ENCODE measurements around the gene CADM1. TPM values are rescaled to one million over a fixed set of nuclear protein-coding genes. Genes with fewer than 3 reads are reported as not detected.

The CADM1 gene
- total RNA-seq, 1 donor from 2014 or later = 58.0 TPM

DNA sequence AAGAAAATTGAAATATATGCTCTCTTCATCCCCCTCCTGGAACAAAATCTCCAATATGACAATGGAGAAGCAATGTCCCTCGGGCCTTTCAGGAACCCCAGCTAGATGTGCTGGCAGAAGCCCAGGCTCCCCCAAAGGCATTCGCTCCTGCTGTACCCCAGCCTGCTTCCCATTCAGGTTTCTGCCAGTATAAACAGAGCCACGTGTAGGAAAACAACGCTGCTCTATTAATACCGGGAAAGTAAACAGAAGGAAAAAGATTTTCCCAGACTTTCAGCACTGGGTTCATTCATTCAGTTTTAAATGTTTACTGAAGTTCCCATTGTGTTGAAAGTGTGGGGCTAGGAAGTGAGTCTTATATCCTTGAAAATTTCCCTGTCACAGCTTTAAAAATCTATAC, 147.1 kb downstream of the CADM1 start:
- DNase-seq (ENCODE audit: low spot score) = no peak

DNA sequence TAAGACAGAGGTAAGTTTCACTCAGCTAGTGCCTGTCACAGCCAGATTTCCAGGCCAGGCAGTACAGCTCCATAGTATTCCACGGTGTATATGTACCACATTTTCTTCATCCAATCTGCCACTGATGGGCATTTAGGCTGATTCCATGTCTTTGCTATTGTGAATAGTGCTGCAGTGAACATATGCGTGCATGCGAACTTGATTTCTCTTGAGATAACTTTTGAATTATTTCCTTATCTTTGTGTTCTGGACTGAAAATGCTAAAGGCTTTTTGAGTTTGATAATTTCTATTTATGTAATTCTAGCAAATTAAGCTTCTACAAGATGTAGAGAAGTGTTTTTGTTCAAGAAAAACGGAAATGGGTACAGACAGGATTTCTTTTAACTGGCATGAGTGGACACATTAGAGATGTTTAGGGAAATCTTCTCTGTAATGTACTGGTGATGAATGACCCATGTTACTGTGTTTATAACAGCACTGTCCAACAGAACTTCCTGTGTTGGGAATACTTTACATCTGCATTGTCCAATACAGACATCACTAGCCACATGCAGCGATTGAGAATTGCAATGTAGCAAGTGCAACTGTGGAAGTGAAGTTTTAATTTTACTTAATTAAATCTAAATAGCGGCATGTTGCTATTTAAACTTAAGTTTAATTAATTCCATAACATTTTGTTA, 151.3 kb downstream of the CADM1 start:
- DNase-seq (ENCODE audit: low spot score) = no peak

- DNase-seq (ENCODE audit: low spot score) = no peak
Measured at GRCh38 chr11:115349335-115350017, 154.7 kb downstream of the CADM1 start.

DNA sequence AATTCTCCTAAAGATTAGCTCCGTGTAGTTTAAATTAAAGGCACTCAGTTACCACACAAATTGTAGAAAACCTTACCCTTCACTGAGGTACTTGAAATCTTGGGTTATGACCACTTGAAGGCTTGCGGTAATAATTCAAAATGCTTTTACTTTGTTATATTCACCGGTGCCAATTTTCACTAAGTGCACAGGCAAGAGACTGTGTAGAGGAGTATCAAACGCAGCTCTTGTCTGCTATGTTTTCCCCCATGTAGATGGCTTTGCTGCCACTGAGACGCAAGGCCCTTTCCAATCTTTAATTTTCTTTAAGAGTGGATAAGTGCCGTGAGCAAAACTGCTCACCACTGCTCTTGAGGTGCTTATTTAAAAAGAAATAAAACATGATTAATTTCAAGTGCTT, 155.8 kb downstream of the CADM1 start:
- no peak for DNase-seq (ENCODE audit: low spot score)

GRCh38 chr11:115347106-115347505, 157.1 kb downstream of the CADM1 start:
- no peak for DNase-seq (ENCODE audit: low spot score)

- DNase-seq (ENCODE audit: low spot score) = no peak
Measured at GRCh38 chr11:115345840-115346239, 158.4 kb downstream of the CADM1 start.

DNA sequence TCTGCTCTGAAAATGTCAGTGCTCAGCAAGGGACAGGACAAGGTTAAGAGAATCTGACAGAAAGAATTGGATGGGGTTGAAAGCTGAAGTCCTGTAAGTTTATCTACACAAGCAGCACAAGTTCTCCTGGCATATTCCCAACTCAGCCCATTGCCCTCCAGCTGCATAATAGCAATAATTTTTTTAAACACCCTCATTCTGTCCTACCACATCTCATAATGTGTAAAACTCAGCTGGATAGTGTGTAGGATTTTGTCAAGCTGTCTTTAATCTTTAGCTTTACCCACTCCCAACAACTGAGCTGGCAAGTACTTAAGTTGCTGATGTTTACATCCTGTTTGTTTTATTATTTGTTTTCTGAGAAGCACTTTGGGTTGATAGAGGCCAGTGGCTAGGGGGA, 158.9 kb downstream of the CADM1 start:
- no peak for DNase-seq (ENCODE audit: low spot score)

- no peak for DNase-seq (ENCODE audit: low spot score)
Measured at GRCh38 chr11:115344846-115345245, 159.4 kb downstream of the CADM1 start.

GRCh38 chr11:115342142-115342541, 162.1 kb downstream of the CADM1 start:
- no peak for DNase-seq (ENCODE audit: low spot score)

DNA sequence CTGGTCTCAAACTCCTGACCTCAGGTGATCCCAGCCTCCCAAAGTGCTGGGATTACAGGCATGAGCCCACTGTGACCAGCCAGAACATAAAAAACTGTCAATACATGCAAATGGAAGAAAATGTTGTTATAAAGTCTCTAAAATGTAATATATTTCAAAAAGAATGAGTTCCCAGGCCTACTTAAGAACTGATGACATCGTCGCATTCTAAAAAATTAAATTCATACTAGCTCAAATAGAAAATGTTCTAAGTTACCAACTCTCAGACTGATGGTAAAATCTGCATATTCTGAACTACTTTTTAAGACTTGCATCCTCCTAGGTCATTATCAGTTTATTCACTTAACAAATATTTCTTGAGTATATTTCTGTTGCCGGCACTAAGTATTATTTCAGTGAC, 163.3 kb downstream of the CADM1 start:
- no peak for DNase-seq (ENCODE audit: low spot score)

DNA sequence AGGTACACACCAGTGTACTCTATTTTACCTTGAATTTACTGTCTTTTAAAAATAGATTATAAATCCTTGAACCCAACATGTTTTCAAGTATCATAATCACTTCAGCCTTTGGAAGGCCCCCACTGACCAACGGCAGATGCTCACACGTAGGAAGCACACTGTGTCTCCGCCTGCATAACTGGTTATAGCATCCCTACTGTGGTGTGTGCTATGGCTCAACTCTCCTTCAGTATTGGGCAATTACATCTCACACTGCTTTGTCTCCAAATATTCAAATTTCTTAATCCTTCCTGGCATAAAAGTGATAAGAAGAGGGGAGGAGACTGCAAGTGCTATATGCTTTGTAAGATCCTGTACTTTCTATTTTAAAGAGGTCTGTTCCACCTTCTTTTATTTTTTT, 165.7 kb downstream of the CADM1 start:
- DNase-seq (ENCODE audit: low spot score) = no peak

- no peak for DNase-seq (ENCODE audit: low spot score)
Measured at GRCh38 chr11:115334932-115335788, 169.1 kb downstream of the CADM1 start.

DNA sequence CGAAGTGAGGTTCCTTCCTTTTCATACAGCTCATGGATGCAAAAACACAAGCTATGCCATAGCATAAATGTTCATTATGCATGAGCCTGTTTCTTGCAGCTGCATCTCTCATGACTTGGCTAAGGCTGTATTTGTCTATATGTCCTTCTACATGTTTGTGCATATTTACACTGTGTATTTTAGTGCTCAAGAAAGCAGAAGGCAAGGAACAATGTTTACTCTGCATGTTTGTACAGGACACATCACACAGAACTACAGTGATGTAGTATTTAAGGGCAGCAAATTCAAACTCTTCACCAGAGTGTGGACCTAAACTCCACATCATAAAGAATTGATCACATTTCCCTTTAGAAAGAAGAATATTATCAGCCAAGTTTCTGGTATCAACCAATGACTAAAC, 170.3 kb downstream of the CADM1 start:
- DNase-seq (ENCODE audit: low spot score) = no peak

- no peak for DNase-seq (ENCODE audit: low spot score)
Measured at GRCh38 chr11:115333121-115333520, 171.1 kb downstream of the CADM1 start.

DNA sequence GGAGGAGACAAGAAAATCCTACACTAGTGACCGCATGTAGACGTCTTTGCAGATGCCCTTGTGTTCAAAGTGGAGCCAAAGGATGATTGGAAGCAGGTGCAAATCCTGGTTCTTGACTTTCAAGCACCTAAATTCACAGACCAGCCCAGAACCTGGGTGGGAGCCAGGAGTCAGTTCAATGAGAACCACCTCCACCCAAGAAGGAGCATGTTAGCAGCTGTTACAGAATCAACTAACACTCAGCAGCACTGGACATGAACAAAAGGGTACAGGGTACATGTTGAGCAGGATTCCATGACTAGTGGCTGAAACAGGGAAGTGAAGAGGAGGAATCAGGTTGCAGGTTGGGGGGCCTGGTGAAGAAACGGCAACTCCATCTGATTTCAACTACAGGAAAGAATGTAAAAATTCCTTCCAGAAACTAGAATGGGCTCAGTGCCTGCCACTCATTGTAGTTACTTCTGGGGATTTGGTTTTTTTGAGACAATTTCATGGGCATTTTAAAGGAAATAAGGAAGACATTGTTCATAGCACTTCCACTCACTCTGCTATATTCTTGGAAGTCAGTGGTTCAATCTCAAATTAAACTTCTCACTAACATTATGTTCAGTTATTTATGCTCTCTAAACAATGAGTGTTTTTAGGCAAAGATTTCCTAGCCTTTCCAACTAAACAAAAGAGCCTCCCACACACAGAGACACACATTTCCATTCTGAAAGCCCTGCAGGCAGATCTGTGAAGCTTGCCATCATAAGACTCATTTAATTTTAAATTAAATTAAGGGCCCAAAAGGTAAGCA, 173.3 kb downstream of the CADM1 start:
- DNase-seq (ENCODE audit: low spot score) = no peak

DNA sequence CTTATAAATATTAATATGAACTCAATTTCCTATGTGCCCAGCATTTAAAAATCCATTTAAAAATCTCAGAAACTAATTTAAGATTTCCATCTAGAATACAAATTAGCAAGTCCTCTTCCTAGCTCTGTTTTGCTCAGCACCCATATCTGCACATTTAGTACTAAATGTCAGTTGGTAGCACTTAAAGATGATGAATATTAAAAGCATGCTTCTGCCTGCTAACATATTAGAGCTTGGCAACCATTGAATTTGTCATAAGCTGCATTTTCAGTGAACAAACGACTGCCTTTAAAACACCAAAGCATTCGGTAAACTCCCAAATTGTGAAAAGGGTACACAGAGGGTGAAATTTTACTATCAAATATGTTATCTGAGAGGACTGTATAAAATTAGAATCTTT, 177.7 kb downstream of the CADM1 start:
- no peak for DNase-seq (ENCODE audit: low spot score)

GRCh38 chr11:115325523-115325922, 178.7 kb downstream of the CADM1 start:
- DNase-seq (ENCODE audit: low spot score) = no peak

DNA sequence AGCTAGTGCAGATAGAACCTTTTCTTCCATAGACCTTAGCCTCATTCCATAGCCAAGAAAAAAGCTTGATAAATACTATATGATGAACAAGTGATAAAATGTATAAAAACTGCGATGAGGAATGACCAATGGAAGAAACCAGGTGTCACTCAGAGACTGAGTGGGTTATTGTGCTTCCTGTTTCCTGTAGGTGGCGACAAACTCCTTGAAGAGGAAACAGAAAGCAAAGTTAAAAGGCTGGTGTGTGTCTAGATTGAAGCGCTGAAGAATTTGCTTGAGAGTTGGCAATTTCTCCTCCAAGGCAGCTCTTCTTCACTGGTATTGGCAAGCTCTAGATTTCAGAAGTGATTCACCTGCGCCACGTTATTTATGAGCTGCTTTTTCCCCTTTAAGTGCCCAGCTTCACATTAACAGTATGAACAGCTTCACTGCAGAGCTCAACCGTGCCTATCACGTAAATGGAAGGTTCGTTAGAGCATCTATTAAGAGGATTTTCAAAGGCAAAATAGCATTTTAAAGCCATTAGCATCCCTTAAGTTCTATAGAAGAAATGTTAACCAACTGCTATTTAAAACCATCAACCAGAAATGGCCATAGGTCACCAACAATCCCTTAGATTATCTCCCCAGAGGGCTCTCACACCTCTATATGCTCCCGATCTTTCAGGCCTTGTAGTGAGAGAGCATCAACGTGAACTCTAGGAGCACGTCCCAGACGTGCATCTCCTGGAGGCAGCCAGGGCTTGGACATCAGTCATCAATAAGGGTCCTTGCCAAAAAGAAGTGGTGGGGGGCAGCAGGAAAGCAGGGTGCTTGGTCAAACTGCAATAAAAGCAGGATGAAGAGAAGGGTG, 179.4 kb downstream of the CADM1 start:
- no peak for DNase-seq (ENCODE audit: low spot score)

GRCh38 chr11:115322553-115323203, 181.5 kb downstream of the CADM1 start:
- no peak for DNase-seq (ENCODE audit: low spot score)

DNA sequence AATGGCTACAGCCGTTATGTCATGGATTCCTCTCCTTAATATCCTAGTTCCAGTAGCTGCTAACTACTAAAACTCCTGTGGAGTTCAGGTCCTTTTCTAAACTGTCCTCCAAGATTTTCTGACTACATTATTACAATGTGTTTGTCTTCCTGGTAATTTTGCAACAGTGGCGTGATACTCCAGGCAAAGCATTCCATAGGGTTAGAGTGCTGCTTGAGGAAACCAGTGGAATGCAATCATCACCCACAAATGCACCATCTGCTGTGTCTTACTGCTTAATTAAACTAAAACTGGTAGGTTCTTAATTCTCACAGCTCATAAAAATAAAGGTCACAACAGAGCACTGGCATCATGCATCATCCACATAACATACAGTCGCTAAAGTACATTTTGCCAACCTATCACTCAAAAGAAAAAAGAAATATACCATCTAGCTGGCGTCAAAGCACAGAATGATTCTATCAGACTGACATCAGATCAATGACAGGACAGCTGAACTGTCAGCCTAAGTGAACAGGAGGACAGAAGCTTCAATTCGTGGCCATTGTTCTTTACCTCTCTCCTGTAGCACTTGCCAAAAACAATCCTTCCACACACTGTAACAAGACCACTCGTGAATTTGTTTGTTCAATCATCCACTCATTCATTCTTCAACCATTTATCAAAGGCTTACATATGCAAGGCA, 182.5 kb downstream of the CADM1 start:
- DNase-seq (ENCODE audit: low spot score) = no peak

Data from ureter (tissue), 1 donor.